Subcutaneous abdominal adipose tissue (tissue), 5 donors: ENCODE measurements around the gene RSRC2.
A peak's percentile ranks its signal among the peaks of the same experiment; 100 is the strongest.
"Not testable (repeated sequence)": the region's sequence is repeated elsewhere in the genome, so short reads cannot be mapped to it uniquely, and the experiment has no call there.

Experiments used
- H3K27ac ChIP-seq: one replicate; pipeline ENCODE4 v1.7.0; 2013; ENCODE audit warnings: low read depth, mild to moderate bottlenecking, inconsistent platforms, low read length, moderate library complexity
- H3K27me3 ChIP-seq, 5 donors: one replicate each; pipeline ENCODE4 v1.7.0; 2013; ENCODE audit warnings: low read length in 5 of 5, inconsistent platforms in 1 of 5; ENCODE audit not compliant: control insufficient read depth in 5 of 5, insufficient read depth in 4 of 5
- H3K36me3 ChIP-seq, 5 donors: one replicate each; pipeline ENCODE4 v1.7.0; 2013; ENCODE audit warnings: low read length in 5 of 5; ENCODE audit not compliant: control insufficient read depth in 5 of 5, insufficient read depth in 5 of 5
- H3K4me1 ChIP-seq, 5 donors: one replicate each; pipeline ENCODE4 v1.7.0; 2013; ENCODE audit warnings: low read length in 5 of 5, mild to moderate bottlenecking in 3 of 5, moderate library complexity in 1 of 5; ENCODE audit not compliant: control insufficient read depth in 5 of 5, insufficient read depth in 5 of 5
- H3K4me3 ChIP-seq, 5 donors: one replicate each; pipeline ENCODE4 v1.7.0; 2013; ENCODE audit warnings: low read length in 5 of 5, low read depth in 1 of 5
- H3K9ac ChIP-seq, 5 donors: one replicate each; pipeline ENCODE4 v1.7.0; 2013; ENCODE audit warnings: low read length in 5 of 5, mild to moderate bottlenecking in 4 of 5, moderate library complexity in 3 of 5
- H3K9me3 ChIP-seq, 5 donors: one replicate each; pipeline ENCODE4 v1.7.0; 2013; ENCODE audit warnings: low read length in 5 of 5; ENCODE audit not compliant: control insufficient read depth in 5 of 5
- donor health status: healthy.
- donor health status: healthy.
- donor health status: healthy.
- donor health status: healthy.
- donor health status: healthy.

The RSRC2 gene

DNA sequence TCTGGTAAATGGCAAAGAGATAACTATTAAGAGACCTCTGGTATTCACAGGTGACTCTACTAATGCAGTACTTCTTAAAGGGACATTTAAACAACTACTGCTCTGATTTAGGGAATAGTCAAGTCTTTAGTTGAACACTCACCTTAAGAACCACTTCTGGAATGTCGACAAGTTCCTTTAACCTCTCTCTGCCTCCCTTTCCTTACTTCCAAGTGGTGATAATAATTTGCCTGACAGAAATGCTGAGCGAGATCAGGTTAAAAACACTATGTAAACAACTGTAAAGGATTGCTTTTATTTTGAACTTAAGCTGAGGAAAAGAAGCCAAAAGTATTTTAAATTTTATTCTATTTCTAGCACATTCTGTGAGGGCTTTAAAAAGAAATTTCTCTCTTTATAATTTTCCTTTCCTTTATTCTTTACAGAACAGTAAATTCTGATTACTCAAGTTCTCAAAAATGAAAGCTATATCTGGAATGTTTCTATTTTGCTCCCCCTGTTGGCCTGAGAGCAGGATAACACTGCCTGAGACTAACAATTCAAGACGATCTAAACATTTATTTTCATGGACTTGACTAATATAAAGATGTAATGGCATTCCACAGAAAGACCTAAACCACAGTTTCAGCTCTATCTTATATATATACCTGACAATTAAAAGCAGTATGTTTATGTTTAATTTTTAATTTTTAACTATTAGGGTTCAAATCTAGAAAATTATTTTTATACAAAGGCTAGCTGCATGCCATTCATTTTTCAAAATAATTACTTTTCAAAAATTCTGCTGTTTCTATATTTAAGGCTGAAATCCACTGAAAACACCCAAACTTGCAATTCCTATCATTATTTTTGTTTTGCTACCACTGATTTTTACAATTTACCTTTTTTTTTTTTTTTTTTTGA is 55.2 kb downstream of the RSRC2 start:
- Histone ChIP-seq H3K27ac (peak overlapping the region; percentile 35), H3K36me3 (peaks cover 16 to 41% (median 33%) of the 10 kb centered on the region in 5 donors), H3K9ac (peak overlapping the region in 2 of 5 donors; percentile 21 to 30), H3K9me3 (no peaks in the 10 kb centered on the region), H3K4me3 (no peak overlapping the region), H3K27me3 (no peaks in the 10 kb centered on the region), H3K4me1 (peaks cover 0 to 4% (median 0%) of the 10 kb centered on the region in 5 donors)

DNA sequence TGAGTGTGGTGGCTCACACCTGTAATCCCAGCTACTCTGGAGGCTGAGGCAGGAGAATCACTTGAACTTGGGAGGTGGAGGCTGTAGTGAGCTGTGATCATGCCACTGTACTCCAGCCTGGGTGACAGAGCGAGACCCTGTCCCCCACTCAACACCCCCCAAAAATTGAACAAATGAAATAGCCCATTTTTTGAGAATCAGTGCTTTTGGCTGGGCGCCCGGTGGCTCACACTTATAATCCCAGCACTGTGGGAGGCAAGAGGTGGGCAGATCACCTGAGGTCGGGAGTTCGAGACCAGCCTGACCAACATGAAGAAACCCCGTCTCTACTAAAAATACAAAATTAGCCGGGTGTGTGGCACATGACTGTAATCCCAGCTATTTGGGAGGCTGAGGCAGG is 56.2 kb downstream of the RSRC2 start:
- H3K9ac ChIP-seq, H3K9me3 ChIP-seq, H3K4me3 ChIP-seq, H3K27ac ChIP-seq, H3K4me1 ChIP-seq, H3K27me3 ChIP-seq: not testable (repeated sequence)
- H3K36me3 ChIP-seq, result peaks cover 12 to 31% (median 23%) of the 10 kb centered on the region in 5 donors

DNA sequence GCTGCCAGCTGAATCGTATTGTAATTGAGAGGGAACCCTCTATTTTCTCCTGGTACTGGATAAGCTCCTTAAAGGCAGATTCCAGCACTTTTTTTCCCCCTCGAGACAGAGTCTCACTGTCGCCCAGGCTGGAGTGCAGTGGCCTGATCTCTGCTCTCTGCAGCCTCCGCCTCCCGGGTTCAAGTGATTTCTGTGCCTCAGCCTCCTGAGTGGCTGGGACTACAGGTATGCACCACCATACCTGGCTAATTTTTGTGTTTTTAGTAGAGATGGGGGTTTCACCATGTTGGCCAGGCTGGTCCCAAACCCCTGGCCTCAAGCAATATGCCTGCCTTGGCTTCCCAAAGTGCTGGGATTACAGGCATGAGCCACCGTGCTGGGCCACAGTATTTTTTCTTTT is 56.9 kb downstream of the RSRC2 start:
- not testable (repeated sequence) for H3K9me3 ChIP-seq, H3K27ac ChIP-seq, H3K27me3 ChIP-seq, H3K4me1 ChIP-seq, H3K4me3 ChIP-seq, H3K9ac ChIP-seq
- peaks cover 12 to 24% (median 18%) of the 10 kb centered on the region in 5 donors for H3K36me3 ChIP-seq

DNA sequence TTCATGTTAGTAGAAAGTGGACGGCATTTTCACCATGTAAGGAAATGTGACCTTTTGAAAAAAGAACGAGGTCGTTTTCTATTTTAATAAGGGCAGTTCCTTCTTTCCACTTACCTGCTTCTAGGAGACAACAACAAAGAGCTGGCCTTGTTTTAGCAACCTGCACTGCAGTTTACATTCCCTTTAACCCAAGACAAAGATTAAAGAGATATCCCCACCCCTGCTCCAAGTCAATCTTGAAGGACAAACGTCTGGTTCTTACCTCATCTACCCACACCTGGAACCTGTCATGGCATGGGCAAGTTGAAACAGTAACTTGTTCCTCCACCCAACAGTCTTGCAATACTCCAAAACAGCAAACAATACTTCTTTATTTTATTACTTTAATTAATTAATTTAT is 58.8 kb downstream of the RSRC2 start:
- Histone ChIP-seq H3K36me3 (peaks cover 0 to 6% (median 2%) of the 10 kb centered on the region in 5 donors), H3K9me3 (no peaks in the 10 kb centered on the region), H3K4me3 (no peak overlapping the region), H3K27me3 (no peaks in the 10 kb centered on the region), H3K9ac (no peak overlapping the region), H3K27ac (no peak overlapping the region), H3K4me1 (peaks cover 0 to 4% (median 0%) of the 10 kb centered on the region in 5 donors)

DNA sequence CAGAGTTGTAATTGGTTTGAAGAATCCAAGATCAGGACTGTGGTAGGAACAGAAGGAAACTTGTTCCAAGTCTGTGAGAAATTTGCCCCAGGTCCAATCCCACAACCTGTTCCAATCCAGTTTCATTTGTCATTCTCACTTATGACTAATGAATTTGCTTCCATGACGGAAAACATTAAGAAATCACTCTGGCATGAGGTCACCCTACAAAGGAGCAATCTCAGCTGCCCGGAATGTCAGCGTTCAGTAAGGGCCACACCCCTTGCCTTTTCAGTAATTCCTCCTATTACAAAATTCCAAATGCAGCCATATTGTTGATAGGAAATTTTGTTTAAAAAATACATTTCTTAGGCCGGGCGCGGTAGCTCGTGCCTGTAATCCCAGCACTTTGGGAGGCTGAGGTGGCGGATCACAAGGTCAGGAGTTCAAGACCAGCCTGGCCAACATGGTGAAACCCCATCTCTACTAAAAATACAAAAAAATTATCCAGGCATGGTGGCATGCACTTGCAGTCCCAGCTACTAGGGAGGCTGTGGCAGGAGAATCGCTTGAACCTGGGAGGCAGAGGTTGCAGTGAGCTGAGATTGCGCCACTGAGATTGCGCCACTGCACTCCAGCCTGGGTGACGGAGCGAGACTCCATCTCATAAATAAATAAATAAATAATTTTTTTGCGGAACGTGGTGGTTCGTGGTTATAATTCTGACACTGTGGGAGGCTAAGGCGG is 62.3 kb downstream of the RSRC2 start:
- H3K9ac ChIP-seq, result peak overlapping the region in 1 of 5 donors; percentile 26
- H3K27ac ChIP-seq, H3K4me3 ChIP-seq, H3K9me3 ChIP-seq, H3K27me3 ChIP-seq, H3K36me3 ChIP-seq, H3K4me1 ChIP-seq: not testable (repeated sequence)

DNA sequence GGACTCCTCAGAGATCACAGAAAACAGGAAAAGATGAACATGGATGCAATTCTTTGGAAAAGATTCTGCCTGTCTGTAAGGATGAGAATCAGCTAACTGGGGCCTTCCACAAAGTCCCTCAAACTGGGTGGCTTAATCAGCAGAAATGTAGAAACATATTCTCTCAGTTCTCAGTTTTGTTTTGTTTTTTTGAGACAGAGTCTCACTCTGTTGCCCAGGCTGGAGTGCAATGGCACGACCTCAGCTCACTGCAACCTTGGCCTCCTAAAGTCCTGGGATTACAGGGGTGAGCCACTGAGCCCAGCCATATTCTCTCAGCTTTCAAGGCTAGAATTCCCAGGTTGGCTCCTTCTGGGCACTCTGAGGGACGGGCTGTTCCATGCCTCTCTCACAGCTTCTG is 66.1 kb downstream of the RSRC2 start:
- H3K36me3 ChIP-seq, result no peaks in the 10 kb centered on the region
- H3K9me3 ChIP-seq, result no peaks in the 10 kb centered on the region
- no peaks in the 10 kb centered on the region for H3K27me3 ChIP-seq
- no peak overlapping the region for H3K4me3 ChIP-seq
- no peak overlapping the region for H3K27ac ChIP-seq
- H3K9ac ChIP-seq, result no peak overlapping the region
- no peaks in the 10 kb centered on the region for H3K4me1 ChIP-seq

DNA sequence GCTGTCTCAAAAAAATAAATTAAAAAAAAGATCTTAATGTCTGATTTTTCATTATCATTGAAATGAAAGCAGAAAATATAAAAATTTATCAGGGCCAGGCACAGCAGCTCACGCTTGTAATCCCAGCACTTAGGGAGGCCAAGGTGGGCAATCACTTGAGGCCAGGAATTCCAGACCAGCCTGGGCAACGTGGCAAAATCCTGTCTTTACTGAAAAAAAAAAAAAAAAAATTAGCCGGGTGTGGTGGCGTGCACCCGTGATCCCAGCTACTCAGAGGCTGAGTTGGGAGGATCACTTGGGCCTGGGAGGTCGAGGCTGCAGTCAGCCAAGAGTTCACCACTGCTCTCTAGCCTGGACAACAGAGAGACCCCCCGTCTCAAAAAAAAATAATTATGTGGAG is 66.7 kb downstream of the RSRC2 start:
- no peaks in the 10 kb centered on the region for H3K9me3 ChIP-seq
- H3K36me3 ChIP-seq, result no peaks in the 10 kb centered on the region
- H3K4me1 ChIP-seq, result no peaks in the 10 kb centered on the region
- H3K4me3 ChIP-seq, result no peak overlapping the region
- no peak overlapping the region for H3K9ac ChIP-seq
- no peaks in the 10 kb centered on the region for H3K27me3 ChIP-seq
- no peak overlapping the region for H3K27ac ChIP-seq

DNA sequence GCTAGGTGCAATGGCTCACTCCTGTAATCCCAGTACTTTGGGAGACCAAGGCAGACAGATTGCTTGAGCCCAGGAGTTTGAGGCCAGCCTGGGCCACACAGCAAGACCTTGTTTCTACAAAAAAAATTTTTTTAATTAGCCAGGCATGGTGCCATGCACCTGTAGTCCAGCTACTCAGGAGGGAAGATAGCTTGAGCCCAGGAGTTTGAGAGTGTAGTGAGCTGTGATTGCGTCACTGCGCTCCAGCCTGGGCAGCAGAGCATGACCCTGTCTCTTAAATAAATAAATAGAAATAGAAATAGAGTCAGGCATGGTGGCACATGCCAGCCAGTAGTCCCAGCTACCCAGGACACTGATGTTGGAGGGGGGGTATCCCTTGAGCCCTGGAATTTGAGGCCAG is 67.5 kb downstream of the RSRC2 start:
- H3K9ac ChIP-seq, result no peak overlapping the region
- no peaks in the 10 kb centered on the region for H3K9me3 ChIP-seq
- H3K4me1 ChIP-seq, result no peaks in the 10 kb centered on the region
- H3K27ac ChIP-seq, result no peak overlapping the region
- no peak overlapping the region for H3K4me3 ChIP-seq
- no peaks in the 10 kb centered on the region for H3K36me3 ChIP-seq
- H3K27me3 ChIP-seq, result no peaks in the 10 kb centered on the region

DNA sequence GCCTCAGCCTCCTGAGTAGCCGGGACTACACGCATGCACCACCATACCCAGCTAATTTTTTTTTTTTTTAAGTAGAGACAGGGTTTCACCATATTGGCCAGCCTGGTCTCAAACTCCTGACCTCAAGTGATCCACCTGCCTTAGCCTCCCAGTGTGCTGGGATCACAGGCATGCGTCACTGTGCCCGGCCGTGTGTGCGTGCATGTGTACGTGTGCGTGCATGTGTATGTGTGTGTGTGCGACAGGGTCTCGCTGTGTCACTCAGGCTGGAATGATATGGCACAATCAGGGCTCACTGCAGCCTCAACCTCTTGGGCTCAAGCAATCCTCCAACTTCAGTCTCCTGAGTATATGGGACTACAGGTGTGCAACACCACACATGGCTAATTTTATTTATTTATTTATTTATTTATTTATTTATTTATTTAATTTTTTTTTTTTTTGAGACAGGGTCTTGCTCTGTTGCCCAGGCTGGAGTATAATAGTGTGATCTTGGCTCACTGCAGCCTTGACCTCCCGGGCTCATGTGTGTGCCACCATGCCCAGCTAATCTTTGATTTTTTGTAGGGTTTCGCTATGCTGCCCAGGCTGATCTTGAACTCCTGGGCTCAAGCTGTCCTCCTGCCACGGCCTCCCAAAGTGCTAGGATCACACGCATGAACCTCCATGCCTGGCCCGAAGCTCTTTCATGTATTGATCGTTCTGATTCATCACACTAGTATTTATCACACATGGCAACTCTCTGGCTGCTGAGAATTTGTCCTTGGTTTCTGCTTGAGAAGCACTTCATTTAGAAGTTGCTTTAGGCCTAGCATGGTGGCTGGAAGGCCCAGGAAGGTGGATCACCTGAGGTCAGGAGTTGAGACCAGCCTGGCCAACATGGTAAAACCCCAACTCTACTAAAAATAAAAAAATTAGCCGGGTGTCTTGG is 68.4 kb downstream of the RSRC2 start:
- H3K27ac ChIP-seq, result no peak overlapping the region
- H3K4me3 ChIP-seq, result no peak overlapping the region
- no peak overlapping the region for H3K9ac ChIP-seq
- H3K4me1 ChIP-seq, result peaks cover 0 to 6% (median 0%) of the 10 kb centered on the region in 5 donors
- no peaks in the 10 kb centered on the region for H3K9me3 ChIP-seq
- H3K36me3 ChIP-seq, result no peaks in the 10 kb centered on the region
- H3K27me3 ChIP-seq, result no peaks in the 10 kb centered on the region
